BJ (cell line): ENCODE measurements around the gene MESP2. TPM values are rescaled to one million over a fixed set of nuclear protein-coding genes. Genes with fewer than 3 reads are reported as not detected.

Experiments used
- CTCF ChIA-PET: fragments of 350-600 bp; formaldehyde crosslinking; extraction: SDS; loops from one replicate; lab custom pipeline; 2021; ENCODE audit warnings: antibody characterized with exemption, inconsistent platforms; lab: Yijun Ruan, JAX
- POLR2A ChIA-PET: fragments of 300-600 bp; sonication (Branson Sonifier 250); formaldehyde crosslinking; extraction: SDS; loops from one replicate; lab custom pipeline; 2021; ENCODE audit warnings: antibody characterized with exemption; lab: Charles Lee
- DNase-seq: peaks from one replicate; pipeline ENCODE4 v3.0.0-alpha.2; 2011; ENCODE audit warnings: low read depth
- H3K27me3 ChIP-seq: 2 replicates; pipeline ENCODE4 v1.6.0; 2011; ENCODE audit warnings: low read length; ENCODE audit not compliant: control insufficient read depth, insufficient read depth
- H3K36me3 ChIP-seq: 2 replicates; pipeline ENCODE4 v1.5.1; 2011; ENCODE audit warnings: low read length; ENCODE audit not compliant: control insufficient read depth, insufficient read depth
- H3K4me3 ChIP-seq: 2 replicates; pipeline ENCODE4 v1.5.1; 2011; ENCODE audit warnings: low read depth, mild to moderate bottlenecking, control low read depth, low read length
- polyA plus RNA-seq: library from polyadenylated mRNA; depleted of rRNA; stranded (reverse); fragments of >200 nt; gene quantifications from 2 replicates; pipeline ENCODE4 v1.2.3, GENCODE V29; 2011
- TF ChIP-seq, protein P1 (sequence below): IDR thresholded peaks from 2 replicates; pipeline ENCODE4 v1.5.1; 2011; ENCODE audit warnings: low read depth, mild to moderate bottlenecking, control low read depth, inconsistent platforms, low read length, moderate library complexity; ENCODE audit not compliant: insufficient read depth

The MESP2 gene
- polyA plus RNA-seq, 1 experiment: 0.39 TPM

DNA sequence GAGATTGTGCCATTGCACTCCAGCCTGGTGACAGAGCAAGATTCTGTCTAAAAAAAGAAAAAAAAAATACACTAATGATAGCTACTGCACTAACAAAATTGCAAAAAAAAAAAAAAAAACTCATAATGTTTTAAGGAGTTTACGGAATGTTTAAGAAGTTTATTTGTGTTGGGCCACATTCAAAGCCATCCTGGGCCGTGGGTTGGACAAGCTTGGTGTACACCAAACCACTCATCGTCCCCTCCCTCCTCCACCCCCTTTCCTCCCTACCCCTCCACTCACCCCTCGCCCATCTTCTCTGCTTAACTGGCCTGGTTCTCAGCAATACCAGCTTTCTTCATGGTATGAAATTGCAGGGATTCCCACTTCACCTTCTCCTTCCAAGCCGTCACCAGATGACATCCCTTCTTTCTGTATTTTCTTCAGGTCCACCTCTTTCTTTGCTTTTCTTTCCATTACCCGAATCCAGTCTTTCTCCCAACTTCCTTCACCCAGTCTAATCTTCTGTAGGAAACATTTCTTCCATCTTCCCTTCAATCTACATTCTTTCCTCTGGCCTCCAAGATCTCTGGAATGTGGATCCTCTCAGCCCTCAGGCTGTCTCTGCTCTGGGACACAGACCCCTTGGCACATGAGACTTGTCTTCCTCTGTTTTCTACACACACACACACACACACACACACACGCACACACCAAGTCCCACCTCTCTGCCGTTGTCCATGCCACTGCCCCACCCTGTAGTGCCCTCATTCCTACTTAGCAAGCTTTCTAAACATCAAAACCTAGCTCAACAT is 21.6 kb upstream of the MESP2 start:
- no peaks in the 10 kb centered on the region for H3K27me3 ChIP-seq
- POLR2A ChIA-PET: interaction anchor here (0.5 to 0.6 kb wide), 2 partner anchors 69 to 130 kb away, joined by 4 to 5 read pairs; no protein-coding TSS in a partner anchor
- TF ChIP-seq, protein P1, sequence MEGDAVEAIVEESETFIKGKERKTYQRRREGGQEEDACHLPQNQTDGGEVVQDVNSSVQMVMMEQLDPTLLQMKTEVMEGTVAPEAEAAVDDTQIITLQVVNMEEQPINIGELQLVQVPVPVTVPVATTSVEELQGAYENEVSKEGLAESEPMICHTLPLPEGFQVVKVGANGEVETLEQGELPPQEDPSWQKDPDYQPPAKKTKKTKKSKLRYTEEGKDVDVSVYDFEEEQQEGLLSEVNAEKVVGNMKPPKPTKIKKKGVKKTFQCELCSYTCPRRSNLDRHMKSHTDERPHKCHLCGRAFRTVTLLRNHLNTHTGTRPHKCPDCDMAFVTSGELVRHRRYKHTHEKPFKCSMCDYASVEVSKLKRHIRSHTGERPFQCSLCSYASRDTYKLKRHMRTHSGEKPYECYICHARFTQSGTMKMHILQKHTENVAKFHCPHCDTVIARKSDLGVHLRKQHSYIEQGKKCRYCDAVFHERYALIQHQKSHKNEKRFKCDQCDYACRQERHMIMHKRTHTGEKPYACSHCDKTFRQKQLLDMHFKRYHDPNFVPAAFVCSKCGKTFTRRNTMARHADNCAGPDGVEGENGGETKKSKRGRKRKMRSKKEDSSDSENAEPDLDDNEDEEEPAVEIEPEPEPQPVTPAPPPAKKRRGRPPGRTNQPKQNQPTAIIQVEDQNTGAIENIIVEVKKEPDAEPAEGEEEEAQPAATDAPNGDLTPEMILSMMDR: no peak
- H3K36me3 ChIP-seq: no peaks in the 10 kb centered on the region
- CTCF ChIA-PET: interaction anchor here (0.6 to 10.8 kb wide), 6 partner anchors 10 to 566 kb away, joined by 3 to 221 read pairs (median 6); partner anchors contain the start of gene AP3S2
- DNase-seq: no peak
- H3K4me3 ChIP-seq: no peak overlapping the region

DNA sequence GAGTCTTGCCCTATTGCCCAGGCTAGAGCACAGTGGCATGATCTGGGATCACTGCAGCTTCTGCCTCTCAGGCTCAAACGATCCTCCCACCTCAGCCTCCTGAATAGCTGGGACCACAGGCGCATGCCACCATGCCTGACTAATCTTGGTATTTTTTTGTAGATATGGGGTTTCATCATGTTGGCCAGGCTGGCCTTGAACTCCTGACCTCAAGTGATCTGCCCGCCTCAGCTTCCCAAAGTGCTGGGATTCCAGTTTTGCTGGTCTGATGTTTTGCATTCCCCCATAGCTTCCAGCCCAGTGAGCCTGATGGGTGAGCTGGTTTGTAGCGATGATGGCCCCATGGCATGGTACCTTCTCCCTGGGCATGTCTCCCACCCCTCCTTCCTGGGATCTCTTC is 20.4 kb upstream of the MESP2 start:
- ChIA-PET CTCF (interaction anchor here (1.0 to 10.8 kb wide), 5 partner anchors 16 to 138 kb away, joined by 3 to 221 read pairs (median 6); partner anchors contain the start of gene AP3S2), POLR2A (no interaction called here)
- TF ChIP-seq, protein P1: no peak

DNA sequence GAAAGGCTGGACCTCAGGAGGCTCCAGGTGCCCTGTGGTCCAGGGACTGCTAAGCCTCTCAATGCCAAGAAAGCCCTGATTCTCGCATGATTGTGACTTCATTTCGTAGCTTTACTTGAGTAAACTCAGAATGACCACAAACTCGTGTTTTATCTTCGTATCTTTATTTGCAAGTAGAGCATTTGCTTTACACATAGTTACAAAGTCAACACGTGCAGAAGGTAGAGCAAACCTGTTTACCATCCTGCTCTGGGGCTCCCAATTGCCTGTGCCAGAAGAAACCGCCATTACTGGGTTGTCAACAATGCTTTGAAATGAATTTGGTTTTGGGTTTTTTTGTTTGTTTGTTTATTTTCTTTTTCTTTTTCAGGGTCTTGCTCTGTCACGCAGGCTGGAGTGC is 19.2 kb upstream of the MESP2 start:
- DNase-seq: no peak
- ChIA-PET POLR2A (no interaction called here), CTCF (interaction anchor here (1.0 to 10.8 kb wide), 3 partner anchors 107 to 131 kb away, joined by 3 to 221 read pairs (median 120); no protein-coding TSS in a partner anchor)
- H3K27me3 ChIP-seq: no peaks in the 10 kb centered on the region
- TF ChIP-seq, protein P1: no peak
- H3K36me3 ChIP-seq: no peaks in the 10 kb centered on the region
- no peak overlapping the region for H3K4me3 ChIP-seq

More for the DNA sequence above, 20.4 kb upstream of the MESP2 start:
- H3K27me3 ChIP-seq: no peaks in the 10 kb centered on the region
- no peak for DNase-seq
- H3K4me3 ChIP-seq: no peak overlapping the region
- no peaks in the 10 kb centered on the region for H3K36me3 ChIP-seq

DNA sequence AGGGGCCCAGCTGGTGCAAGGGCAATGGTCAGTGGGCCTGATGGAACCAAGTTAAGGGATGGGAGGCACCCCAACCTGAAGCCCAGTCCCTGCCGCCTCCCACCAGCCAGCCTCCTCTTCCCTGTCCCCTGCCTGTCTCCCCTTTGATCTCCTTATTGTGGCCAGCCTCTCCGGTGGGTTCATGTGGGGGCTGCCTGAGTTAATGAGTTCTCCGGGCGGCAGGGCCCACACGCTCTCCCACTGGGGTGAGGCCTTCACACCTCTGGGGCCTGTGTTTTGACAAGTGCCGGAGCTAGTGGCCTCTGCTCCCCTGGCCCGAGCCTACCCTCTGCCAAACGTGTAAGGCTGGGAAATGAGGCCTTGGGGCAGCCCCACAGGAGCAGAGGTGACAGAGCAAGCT is 17.8 kb upstream of the MESP2 start:
- CTCF ChIA-PET: interaction anchor here (6.3 to 10.8 kb wide), 2 partner anchors 119 to 130 kb away, joined by 120 to 221 read pairs; no protein-coding TSS in a partner anchor
- no peaks in the 10 kb centered on the region for H3K27me3 ChIP-seq
- TF ChIP-seq, protein P1: no peak
- H3K4me3 ChIP-seq: no peak overlapping the region
- POLR2A ChIA-PET: no interaction called here
- DNase-seq: no peak
- H3K36me3 ChIP-seq: no peaks in the 10 kb centered on the region

DNA sequence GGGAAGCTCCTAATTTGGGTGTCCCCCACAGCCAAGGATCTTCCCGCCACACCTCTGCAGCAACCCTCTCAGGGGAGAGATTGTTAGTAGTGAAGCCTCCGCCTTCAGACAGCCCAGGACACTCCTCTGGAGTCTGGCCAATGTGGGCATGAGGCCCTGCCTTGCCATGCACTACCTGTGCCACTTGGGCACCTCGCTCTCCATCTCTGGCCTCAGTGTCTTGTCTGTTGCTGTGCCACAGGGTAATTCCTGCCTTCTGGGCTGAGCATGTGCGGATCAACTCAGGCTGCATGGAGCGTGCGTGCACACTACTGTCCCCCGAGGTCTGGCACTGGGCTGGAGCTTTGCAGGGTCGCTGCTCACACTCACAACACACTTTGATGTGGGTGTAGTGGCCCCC is 17.2 kb upstream of the MESP2 start:
- Histone ChIP-seq H3K27me3 (no peaks in the 10 kb centered on the region), H3K4me3 (no peak overlapping the region), H3K36me3 (no peaks in the 10 kb centered on the region)
- TF ChIP-seq, protein P1: no peak
- ChIA-PET CTCF (interaction anchor here (1.0 to 10.8 kb wide), 6 partner anchors 8 to 129 kb away, joined by 4 to 221 read pairs (median 39); partner anchors contain the start of genes MESP1 and MESP2), POLR2A (no interaction called here)
- no peak for DNase-seq
